Measurements from ENCODE around the gene ZNF268.

ZNF268 gene

DNA sequence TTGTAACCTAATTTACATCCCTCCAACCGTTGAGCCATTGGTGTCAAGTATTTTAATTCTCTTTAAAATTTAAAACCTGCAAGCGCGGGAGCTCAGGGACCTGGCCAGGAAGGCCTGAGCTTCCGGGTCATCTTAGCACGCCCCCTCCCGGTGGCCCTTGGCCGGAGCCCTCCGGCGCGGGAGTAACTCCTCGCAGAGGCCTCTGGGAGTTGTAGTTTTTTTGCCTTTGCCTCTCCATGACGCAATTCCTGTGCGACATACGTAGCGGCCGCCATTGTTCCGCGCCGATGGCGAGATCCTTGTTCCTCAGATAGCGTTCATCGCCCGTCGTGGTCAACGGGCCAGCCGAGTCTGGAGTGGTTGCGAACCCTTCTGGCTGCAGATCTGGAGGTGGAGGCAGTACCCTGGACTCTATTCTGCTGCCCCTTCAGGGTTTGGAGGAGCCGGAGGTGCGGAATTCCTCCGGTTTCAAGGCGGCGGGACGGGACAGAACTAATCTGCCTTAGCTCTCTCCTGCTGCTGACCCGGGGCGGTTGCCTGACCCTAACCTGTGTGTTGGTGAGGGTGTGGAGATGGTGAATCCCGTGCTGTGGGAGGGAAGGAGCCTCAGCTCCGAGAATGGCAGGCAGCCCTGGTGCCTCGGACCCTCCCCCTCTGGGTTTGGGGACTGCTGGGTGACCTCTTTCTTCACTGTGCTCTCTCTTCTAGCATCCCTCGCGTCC is at the start of gene ZNF268:
Gene ZNF268, plus strand, starts transcription at position 258 of the 722 bp plus-strand sequence. CDS start 503 bp downstream, outside the sequence.
- DNase-seq (ENCODE audit: low spot score) = peak; percentile 68

DNA sequence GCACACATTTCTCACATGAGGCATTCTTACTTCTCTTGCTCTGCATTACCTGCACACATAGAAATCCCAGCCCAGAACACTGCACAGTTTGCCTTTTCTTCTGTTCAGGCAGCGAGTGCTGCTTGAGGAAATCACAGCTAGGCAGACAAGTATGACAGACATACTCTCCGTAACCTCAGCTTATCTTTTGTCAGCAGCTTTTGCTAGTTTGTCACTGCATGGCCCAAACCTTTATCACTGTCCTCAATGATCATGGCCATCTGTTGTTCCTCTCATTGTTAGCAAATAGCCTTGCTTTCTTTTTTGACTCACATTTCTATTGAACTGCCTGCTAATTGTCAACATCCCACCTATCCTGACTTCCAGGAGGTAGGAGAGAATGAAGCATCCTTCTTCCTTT is 45.5 kb upstream of the ZNF268 start:
- DNase-seq (ENCODE audit: low spot score) = no peak

DNA sequence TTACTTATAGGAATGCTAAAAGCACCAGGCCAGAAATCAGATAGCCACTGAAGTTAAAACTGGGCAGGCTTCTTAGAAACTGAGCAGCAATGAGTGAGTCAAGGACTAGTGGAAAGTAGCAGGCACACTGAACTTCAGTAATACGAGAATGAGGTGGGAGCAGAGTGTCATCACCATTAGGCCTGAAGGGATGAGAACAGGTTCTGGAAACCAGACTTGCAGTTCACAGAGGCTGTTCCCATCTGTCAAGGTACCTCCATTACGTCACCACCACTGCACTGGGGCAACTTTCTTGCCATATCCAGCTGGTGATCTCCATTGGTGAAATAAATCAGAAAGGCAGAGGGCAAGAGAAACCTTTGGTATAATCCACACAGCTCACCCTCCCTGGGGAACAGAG is 35.3 kb upstream of the ZNF268 start:
- no peak for DNase-seq (ENCODE audit: low spot score)

DNA sequence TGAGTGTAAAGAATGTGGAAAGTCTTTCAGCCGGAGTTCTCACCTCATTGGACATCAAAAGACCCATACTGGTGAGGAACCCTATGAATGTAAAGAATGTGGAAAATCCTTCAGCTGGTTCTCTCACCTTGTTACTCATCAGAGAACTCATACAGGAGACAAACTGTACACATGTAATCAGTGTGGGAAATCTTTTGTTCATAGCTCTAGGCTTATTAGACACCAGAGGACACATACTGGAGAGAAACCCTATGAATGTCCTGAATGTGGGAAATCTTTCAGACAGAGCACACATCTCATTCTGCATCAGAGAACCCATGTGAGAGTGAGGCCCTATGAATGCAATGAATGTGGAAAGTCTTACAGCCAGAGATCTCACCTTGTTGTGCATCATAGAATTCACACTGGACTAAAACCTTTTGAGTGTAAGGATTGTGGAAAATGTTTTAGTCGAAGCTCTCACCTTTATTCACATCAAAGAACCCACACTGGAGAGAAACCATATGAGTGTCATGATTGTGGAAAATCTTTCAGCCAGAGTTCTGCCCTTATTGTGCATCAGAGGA is 25.1 kb upstream of the ZNF268 start:
- no peak for DNase-seq (ENCODE audit: low spot score)

DNA sequence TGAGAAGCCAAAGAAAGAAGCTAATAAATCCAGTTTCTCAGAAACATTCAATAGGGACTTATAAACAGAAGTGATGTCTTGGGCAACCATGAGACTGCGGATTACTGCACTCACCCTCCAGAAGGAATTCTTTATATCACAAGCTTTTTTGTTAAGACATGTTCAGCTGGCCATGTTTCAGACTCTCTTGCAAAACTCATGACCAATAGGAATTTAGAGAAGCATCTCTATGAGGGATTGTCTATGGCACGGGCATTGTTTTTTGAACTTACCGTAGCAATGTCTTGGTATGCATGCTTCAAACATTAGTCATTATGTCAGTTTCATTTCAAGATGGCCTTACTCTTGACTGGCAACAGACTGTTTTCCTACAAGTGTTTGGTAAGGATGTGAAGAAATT is 15.5 kb upstream of the ZNF268 start:
- no peak for DNase-seq (ENCODE audit: low spot score)

DNA sequence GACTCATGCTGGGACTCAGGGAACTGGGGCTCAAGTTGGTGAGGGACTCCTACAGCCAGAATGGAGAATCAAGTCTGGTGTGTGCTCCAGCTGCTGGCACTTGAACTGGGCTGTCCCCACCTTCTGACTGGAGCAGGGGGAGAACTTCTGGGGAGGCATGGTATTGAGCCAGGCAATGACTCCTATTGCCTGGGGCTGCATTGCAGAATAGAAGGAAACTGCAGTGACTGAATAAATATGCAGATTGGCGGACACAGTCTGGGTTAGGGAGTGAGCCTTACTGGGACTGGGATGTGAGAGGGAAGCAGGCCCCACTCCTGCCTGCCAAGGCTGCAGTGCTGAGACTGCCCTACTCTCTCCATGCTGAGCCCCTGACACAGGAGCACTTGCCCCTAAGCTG is 8.8 kb upstream of the ZNF268 start:
- DNase-seq (ENCODE audit: low spot score) = no peak

DNA sequence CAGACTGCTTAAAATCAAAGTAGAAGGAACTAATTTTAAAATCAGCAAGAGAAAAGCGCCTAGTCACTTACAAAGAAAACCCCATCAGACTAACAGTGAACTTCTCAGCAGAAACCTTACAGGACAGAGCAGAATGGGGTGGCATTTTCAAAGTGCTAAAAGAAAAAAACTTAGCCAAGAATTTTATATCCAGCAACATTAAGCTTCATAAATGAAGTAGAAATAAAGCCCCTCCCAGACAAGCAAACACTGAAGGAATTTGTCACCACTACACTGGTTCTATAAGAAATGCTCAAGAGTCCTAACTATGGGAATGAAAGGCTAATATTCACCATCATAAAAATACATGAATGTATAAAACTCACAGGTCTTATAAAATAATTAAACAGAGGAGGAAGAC is 6.4 kb upstream of the ZNF268 start:
- no peak for DNase-seq (ENCODE audit: low spot score)

DNA sequence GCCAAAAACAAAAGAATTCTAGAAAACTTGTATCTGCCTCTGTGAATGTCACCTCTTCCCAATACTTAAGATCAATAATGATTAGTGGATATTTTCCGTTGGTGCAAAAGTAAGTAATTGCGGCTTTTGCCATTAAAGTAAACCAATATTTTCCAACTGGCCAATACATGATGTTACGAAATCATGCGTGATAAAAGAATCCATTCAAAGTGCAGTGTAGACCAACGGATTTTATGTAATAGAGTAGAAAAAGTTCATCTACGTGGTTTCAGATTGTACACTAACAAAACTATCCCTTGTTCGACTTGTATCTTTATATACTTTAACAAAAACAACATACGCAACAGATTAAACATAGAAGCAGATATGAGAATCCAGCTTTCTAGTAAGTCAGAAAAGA is 626 bp upstream of the ZNF268 start:
- no peak for DNase-seq (ENCODE audit: low spot score)

DNA sequence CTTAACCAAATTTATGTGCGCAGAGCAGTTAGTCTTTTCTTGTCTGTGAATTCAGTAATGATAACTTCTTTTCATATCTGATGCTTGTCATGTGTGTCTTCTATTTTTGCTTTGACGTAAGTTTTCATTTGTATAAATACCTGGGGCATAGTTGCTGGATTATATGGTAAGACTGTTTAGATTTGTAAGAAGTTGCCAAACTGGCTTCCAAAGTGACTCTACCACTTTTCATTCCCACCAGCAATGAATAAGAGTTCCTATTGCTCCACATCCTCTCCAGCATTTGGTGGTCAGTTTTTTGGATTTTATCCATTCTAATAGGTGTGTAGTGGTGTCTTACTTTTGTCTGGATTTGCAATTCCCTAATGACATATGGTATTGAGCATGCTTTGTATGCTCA is 8.9 kb downstream of the ZNF268 start:
- no peak for DNase-seq (ENCODE audit: low spot score)

DNA sequence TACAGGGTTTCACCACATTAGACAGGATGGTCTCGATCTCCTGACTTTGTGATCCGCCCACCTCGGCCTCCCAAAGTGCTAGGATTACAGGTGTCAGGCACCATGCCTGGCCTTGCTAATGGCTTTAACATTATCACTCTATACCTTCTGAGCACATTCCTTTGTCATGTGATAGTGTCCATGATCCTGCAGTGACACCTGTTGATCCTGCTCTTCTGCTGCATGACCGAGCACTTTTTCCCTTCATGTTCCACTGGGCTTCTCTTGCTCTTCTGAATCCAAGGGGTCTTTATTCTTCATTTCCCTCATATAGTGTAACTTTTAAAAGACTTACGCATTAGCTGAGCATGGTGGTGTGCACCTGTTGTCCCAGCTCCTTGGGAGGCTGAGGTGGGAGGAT is 11.6 kb downstream of the ZNF268 start:
- DNase-seq (ENCODE audit: low spot score) = no peak

DNA sequence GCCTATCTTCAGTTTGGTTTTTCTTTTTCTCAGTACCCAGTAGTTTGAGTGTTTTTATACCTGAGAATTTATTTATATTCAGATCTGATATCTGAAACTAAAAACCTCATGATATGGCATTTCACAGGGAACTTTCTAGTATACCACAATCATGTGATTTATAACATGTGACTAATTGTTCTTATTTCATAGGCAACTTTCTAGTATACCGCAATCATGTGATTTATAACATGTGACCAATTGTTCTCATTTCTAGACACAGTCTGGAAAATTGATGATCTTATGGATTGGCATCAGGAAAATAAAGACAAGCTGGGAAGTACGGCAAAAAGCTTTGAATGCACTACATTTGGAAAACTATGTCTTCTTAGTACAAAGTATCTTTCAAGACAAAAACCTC is 20.6 kb downstream of the ZNF268 start:
- DNase-seq (ENCODE audit: low spot score) = no peak

DNA sequence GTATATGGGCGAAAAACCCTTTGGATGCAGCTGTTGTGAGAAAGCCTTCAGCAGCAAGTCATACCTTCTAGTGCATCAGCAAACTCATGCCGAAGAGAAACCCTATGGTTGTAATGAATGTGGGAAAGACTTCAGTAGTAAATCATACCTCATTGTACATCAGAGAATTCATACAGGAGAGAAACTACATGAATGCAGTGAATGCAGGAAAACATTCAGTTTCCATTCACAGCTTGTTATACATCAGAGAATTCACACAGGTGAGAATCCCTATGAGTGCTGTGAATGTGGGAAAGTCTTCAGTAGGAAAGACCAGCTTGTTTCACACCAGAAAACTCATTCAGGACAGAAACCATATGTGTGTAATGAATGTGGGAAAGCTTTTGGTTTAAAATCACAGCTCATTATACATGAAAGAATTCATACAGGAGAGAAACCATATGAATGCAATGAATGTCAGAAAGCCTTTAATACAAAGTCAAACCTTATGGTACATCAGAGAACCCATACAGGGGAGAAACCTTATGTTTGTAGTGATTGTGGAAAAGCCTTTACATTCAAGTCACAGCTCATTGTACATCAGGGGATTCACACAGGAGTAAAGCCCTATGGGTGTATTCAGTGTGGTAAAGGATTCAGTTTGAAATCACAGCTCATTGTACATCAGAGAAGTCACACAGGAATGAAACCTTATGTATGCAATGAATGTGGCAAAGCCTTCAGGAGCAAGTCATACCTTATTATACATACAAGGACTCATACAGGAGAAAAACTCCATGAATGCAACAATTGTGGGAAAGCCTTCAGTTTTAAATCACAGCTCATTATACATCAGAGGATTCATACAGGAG is 21.4 kb downstream of the ZNF268 start:
- DNase-seq (ENCODE audit: low spot score) = no peak

DNA sequence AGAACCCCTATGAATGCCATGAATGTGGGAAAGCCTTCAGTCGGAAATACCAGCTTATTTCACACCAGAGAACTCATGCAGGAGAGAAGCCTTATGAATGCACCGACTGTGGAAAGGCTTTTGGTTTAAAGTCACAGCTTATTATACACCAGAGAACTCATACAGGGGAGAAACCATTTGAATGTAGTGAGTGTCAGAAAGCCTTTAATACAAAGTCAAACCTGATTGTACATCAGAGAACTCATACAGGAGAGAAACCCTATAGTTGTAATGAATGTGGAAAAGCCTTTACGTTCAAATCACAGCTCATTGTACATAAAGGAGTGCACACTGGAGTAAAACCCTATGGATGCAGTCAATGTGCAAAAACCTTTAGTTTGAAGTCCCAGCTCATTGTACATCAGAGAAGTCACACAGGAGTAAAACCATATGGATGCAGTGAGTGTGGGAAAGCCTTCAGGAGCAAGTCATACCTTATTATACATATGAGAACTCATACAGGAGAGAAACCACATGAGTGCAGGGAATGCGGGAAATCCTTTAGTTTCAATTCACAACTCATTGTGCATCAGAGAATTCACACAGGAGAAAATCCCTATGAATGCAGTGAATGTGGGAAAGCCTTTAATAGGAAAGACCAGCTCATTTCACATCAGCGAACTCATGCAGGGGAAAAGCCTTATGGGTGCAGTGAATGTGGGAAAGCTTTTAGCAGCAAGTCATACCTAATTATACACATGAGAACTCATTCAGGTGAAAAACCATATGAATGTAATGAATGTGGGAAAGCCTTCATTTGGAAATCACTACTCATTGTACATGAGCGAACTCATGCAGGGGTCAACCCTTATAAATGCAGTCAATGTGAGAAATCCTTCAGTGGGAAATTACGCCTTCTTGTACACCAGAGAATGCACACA is 22.3 kb downstream of the ZNF268 start:
- DNase-seq (ENCODE audit: low spot score) = no peak

DNA sequence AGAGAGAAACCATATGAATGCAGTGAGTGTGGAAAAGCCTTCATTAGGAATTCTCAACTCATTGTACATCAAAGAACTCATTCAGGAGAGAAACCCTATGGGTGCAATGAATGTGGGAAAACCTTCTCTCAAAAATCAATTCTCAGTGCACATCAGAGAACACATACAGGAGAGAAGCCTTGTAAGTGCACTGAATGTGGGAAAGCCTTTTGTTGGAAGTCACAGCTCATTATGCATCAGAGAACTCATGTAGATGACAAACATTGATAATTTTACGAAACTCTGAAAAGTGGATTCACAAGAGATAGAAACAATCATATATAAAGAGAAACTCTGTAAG is 22.9 kb downstream of the ZNF268 start:
- no peak for DNase-seq (ENCODE audit: low spot score)

DNA sequence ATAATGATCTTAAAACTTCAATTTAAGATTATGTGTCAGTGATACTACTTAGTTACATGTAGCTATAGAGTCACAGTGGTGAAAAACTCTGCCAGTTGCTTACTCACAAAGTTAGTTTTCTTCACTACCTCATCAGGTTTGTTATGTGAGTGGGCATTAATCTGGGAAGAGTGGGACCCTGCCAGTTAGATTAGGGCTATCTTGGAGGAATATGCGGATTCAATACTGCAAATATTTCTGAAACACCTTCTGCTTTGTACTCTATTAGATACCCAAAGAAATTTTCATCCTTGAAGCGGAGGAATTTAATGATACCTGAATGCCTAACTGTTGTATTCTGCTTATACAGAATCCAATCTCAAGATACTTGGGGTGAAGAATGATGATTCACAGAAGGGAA is 25.1 kb downstream of the ZNF268 start:
- no peak for DNase-seq (ENCODE audit: low spot score)

DNA sequence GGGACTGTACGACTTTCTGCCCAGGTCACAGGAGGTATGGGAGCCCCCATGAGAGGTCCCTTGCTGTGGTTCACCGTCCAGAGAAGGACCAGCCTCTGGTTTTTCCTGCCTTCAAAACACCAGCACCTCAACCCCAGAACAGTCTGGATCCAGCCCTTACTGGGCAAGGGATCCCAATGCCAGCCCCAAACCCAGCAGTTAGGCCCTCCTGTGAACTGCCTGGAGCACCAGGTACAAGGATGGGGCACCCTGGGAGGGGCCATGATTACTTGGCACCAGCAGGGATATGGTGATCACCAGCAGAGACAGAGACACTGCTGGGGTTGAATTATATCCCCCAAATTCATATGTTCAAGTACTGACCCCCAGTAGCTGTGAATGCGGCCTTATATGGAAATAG is 34.4 kb downstream of the ZNF268 start:
- no peak for DNase-seq (ENCODE audit: low spot score)

DNA sequence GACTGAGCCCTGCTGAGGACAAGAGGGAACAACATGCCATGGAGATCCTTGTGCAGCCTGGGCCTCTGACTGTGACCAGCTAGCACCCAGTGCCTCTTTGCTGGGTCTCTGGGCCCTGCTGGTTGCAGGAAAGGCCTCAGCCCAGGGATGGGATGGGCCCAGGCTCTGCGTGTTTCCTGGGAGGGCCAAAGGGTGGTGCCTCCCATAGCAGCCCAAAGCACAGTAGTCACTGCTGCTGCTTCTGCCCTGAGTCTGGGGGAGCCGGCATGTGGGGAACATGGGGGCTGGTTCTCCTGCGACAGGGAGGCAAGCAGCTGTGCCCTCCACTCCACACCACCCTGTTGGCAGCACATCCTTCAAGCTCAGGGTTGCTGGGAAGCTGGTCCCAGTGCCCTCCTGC is 35.9 kb downstream of the ZNF268 start:
- no peak for DNase-seq (ENCODE audit: low spot score)

DNA sequence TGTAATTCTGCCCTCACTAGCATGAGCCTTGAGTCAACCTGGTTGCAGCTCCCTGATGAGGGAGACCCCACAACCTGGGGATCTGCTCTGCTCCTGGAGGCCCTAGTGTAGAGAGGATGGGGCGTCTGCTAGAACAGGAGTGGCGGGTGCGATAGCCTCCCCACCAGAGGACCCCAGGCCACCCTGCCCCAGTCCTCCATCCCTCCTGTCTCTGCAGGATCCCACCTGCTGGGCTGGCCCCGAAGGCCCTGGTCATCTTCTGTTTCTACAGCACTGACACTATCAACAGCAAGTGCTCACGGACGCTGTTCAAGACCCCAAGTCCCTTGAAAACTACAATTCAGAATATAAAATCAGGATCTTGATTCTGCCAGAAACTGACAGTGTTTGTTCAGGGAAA is 39.2 kb downstream of the ZNF268 start:
- DNase-seq (ENCODE audit: low spot score) = no peak

DNA sequence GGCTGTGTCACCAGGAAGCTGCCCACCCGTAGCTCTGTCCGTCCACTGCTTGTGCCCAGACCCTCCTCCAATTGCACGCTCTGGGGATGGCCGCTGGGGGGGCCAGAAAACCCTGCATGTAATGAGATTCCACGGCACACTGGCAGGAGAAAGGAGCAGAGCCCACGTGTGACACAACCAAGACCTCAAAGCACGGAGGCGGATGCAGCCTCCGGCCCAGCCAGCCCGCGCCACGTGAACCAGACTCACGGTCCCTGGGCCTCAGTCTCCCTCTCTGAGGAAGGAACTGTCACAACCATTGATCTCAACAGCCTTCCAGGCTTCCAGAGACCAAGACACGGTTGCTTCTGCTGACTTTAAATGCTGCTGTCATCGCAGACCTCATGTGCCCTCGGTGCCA is 39.9 kb downstream of the ZNF268 start:
- DNase-seq (ENCODE audit: low spot score) = no peak

DNA sequence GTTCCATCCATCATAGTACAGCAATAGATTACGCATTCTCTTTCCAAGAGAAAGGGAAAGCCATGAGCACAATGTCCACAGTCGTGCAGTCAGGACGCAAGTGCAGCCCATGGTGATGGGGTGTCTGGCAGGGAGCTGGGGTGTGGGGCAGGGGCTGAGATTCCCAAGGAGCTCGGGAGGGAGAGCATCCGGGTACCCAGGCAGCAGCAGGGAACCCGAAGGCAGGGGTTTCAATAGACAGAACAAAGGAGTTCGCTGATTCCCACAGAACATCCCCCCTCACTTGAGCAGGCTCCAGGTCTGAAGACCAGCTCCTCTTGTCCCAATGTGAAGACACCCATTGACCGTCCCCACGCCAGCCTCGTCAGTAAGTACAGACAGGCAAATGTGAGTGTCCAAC is 40.9 kb downstream of the ZNF268 start:
- no peak for DNase-seq (ENCODE audit: low spot score)

DNA sequence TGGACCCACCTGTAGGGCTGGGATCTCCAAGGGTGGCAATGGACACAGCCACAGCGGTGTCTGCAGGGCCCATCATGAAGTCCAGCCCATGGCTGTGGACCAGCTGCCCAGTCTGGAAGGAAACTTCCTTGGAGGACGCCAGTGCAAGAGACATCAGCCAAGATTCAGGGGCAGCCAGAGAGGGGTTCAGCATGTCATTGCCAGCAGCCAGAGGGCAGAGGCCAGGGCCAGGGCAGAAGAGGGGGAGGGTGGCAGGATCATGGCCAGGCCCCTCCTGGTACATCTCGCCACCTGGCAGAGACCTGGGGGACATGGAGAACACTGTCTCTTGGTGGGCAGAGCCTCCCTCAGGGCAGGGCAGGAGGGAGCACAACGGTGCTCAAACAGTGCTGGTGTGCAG is 44.2 kb downstream of the ZNF268 start:
- no peak for DNase-seq (ENCODE audit: low spot score)

DNA sequence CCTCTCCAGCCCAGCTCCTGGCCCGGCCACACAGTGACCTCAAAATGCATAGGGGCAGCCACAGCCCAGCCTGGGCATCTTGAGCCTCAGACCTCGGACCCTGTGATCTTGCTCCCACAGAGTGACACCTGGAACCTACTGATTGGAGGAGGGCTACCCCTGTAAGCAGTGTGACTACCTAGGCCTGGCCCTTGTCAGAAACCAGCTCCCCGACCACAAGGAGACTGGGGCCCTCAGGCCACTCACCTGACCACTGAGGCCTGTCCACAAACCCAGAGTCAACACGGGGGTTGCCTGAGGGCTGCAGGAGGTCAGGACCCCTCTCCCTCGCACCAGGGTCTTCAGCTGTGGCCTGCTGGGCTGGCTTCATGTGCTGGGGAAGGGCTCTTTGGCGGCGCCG is 45.4 kb downstream of the ZNF268 start:
- no peak for DNase-seq (ENCODE audit: low spot score)
